WERI-Rb-1 (cell line): Measurements from ENCODE around the gene CCDC154.

Source experiments
- DNase-seq: peaks from one replicate; pipeline ENCODE4 v3.0.0-alpha.2; 2020
- H3K27ac ChIP-seq: fragments of 250-450 bp; sonication (Bioruptor Pico); 2 replicates; pipeline ENCODE4 v1.5.1; 2020; ENCODE audit warnings: mild to moderate bottlenecking, moderate library complexity
- H3K27me3 ChIP-seq: fragments of 250-450 bp; sonication (Bioruptor Pico); 2 replicates; pipeline ENCODE4 v1.5.1; 2021; ENCODE audit warnings: mild to moderate bottlenecking, low read depth, moderate library complexity; ENCODE audit not compliant: insufficient read depth, severe bottlenecking
- H3K36me3 ChIP-seq: fragments of 250-450 bp; sonication (Bioruptor Pico); 2 replicates; pipeline ENCODE4 v1.5.1; 2020; ENCODE audit warnings: mild to moderate bottlenecking, moderate library complexity
- H3K4me3 ChIP-seq: 2 replicates; pipeline ENCODE4 v1.5.1; 2011; ENCODE audit warnings: low read depth, mild to moderate bottlenecking, control low read depth, low read length
- H3K9me3 ChIP-seq: fragments of 250-450 bp; sonication (Bioruptor Pico); 2 replicates; pipeline ENCODE4 v1.5.1; 2021; ENCODE audit warnings: mild to moderate bottlenecking, moderate library complexity; ENCODE audit not compliant: severe bottlenecking
- CTCF ChIP-seq: IDR thresholded peaks from 2 replicates; pipeline ENCODE4 v1.5.1; 2011; ENCODE audit warnings: low read depth, mild to moderate bottlenecking, control low read depth, inconsistent platforms, low read length

The CCDC154 gene

GRCh38 chr16:1448536-1449116, 4.3 kb upstream of the CCDC154 start:
- Histone ChIP-seq H3K27me3 (no peaks in the 10 kb centered on the region), H3K36me3 (peaks cover 44% of the 10 kb centered on the region), H3K9me3 (no peaks in the 10 kb centered on the region), H3K27ac (no peak overlapping the region), H3K4me3 (no peak overlapping the region)
- DNase-seq = no peak
- TF ChIP-seq CTCF = no peak

GRCh38 chr16:1447965-1448364, 3.6 kb upstream of the CCDC154 start:
- H3K9me3 ChIP-seq = no peaks in the 10 kb centered on the region
- TF ChIP-seq CTCF = no peak
- H3K36me3 ChIP-seq = peaks cover 38% of the 10 kb centered on the region
- DNase-seq = no peak
- no peaks in the 10 kb centered on the region for H3K27me3 ChIP-seq
- no peak overlapping the region for H3K27ac ChIP-seq
- H3K4me3 ChIP-seq = no peak overlapping the region

- peaks cover 25% of the 10 kb centered on the region for H3K36me3 ChIP-seq
- no peak overlapping the region for H3K4me3 ChIP-seq
- no peaks in the 10 kb centered on the region for H3K9me3 ChIP-seq
- DNase-seq = no peak
- H3K27me3 ChIP-seq = no peaks in the 10 kb centered on the region
- no peak overlapping the region for H3K27ac ChIP-seq
- TF ChIP-seq CTCF = no peak
Observed at GRCh38 chr16:1446296-1447080, 2.1 kb upstream of the CCDC154 start.

GRCh38 chr16:1445518-1446203, 1.3 kb upstream of the CCDC154 start:
- H3K9me3 ChIP-seq = no peaks in the 10 kb centered on the region
- H3K27ac ChIP-seq = no peak overlapping the region
- DNase-seq = no peak
- H3K4me3 ChIP-seq = no peak overlapping the region
- peaks cover 17% of the 10 kb centered on the region for H3K36me3 ChIP-seq
- no peaks in the 10 kb centered on the region for H3K27me3 ChIP-seq
- no peak for TF ChIP-seq CTCF

GRCh38 chr16:1444730-1445517, 568 bp upstream of the CCDC154 start:
- no peak for DNase-seq
- no peak for TF ChIP-seq CTCF
- H3K36me3 ChIP-seq = peaks cover 14% of the 10 kb centered on the region
- H3K9me3 ChIP-seq = no peaks in the 10 kb centered on the region
- no peak overlapping the region for H3K4me3 ChIP-seq
- no peaks in the 10 kb centered on the region for H3K27me3 ChIP-seq
- H3K27ac ChIP-seq = no peak overlapping the region
